Activated naive CD4-positive, alpha-beta T cell treated with anti-CD3 and anti-CD28 coated beads, Interleukin-2, amount 10 ng/mL, durations not matched to agents 7 days and 5 days (primary cell): ENCODE data around the gene ALPL.

ENCODE experiments used
- CTCF ChIA-PET: fragments of 350-600 bp; sonication (Branson Sonifier 250); formaldehyde crosslinking; loops from one replicate; lab custom pipeline; 2021; ENCODE audit warnings: antibody characterized with exemption; lab: Charles Lee
- DNase-seq: peaks from one replicate; pipeline ENCODE4 v3.0.0-alpha.2; 2020
- H3K27ac Mint-ChIP-seq: one replicate; pipeline ENCODE4 v1.8.0; 2021; ENCODE audit warnings: mild to moderate bottlenecking, moderate library complexity, mixed read lengths
- H3K27me3 Mint-ChIP-seq: one replicate; pipeline ENCODE4 v1.8.0; 2021; ENCODE audit warnings: mild to moderate bottlenecking, mixed read lengths
- H3K36me3 Mint-ChIP-seq: one replicate; pipeline ENCODE4 v1.8.0; 2021; ENCODE audit warnings: mixed read lengths
- H3K4me1 Mint-ChIP-seq: one replicate; pipeline ENCODE4 v1.8.0; 2021; ENCODE audit warnings: mixed read lengths
- H3K4me3 Mint-ChIP-seq: one replicate; pipeline ENCODE4 v1.8.0; 2021; ENCODE audit warnings: mild to moderate bottlenecking, moderate library complexity, mixed read lengths
- H3K9me3 Mint-ChIP-seq: one replicate; pipeline ENCODE4 v1.8.0; 2021; ENCODE audit warnings: mixed read lengths

Gene ALPL

DNA sequence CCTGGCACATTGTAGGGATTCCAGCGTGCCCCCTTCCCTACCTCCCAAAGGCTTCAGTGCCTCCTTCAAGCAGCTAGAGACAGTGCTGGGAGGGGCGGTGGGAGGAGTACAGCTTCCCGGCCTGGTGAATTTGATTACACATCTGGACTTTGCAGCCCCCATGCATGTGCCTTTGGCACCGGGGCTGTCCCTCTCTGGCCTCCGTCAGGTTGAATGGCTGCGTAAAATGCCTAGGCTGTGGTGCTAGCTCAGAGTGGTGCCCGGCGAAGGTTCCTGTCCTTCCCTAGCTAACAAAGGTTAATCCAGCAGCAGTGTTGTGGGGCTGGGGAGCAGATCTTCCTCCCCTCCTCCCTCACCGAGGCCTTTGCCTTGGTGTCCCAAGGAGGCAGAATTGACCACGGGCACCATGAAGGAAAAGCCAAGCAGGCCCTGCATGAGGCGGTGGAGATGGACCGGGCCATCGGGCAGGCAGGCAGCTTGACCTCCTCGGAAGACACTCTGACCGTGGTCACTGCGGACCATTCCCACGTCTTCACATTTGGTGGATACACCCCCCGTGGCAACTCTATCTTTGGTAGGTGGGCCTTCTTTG lies 66.2 kb downstream of the ALPL start:
- Mint-ChIP-seq H3K27me3 (peaks cover 53% of the 10 kb centered on the region), H3K4me1 (no peaks in the 10 kb centered on the region), H3K36me3 (no peaks in the 10 kb centered on the region), H3K9me3 (no peaks in the 10 kb centered on the region), H3K27ac (no peak overlapping the region), H3K4me3 (no peak overlapping the region)
- no peak for DNase-seq
- CTCF ChIA-PET: no interaction called here

GRCh38 chr1:21576031-21576797 lies 67.0 kb downstream of the ALPL start:
- no peak overlapping the region for H3K27ac Mint-ChIP-seq

DNA sequence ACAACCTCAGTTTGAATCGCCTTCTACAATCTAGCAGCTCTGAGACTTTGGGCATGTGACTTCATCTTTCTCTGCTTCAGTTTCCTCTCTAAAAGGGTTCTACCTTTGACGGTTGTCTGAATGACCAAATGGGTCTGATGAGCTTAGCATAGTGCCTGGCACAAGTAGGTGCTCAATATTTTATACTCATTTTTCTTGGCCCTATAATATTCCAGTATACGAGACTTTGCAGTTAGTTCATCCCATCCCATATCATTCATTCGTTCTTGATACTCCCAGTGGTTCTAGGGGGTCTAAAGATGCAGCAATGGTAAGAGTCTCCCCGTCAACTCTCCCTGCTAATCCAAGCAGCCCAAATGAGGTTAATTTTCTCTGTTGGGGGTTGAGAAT lies 67.6 kb downstream of the ALPL start:
- CTCF ChIA-PET: no interaction called here
- H3K4me3 Mint-ChIP-seq: no peak overlapping the region
- no peak for DNase-seq
- no peak overlapping the region for H3K27ac Mint-ChIP-seq
- no peaks in the 10 kb centered on the region for H3K36me3 Mint-ChIP-seq
- H3K9me3 Mint-ChIP-seq: no peaks in the 10 kb centered on the region
- H3K4me1 Mint-ChIP-seq: no peaks in the 10 kb centered on the region
- peaks cover 53% of the 10 kb centered on the region for H3K27me3 Mint-ChIP-seq

More at GRCh38 chr1:21576031-21576797, 67.0 kb downstream of the ALPL start:
- H3K4me3 Mint-ChIP-seq: no peak overlapping the region
- CTCF ChIA-PET: no interaction called here
- H3K36me3 Mint-ChIP-seq: no peaks in the 10 kb centered on the region
- H3K27me3 Mint-ChIP-seq: peaks cover 53% of the 10 kb centered on the region
- no peak for DNase-seq
- H3K4me1 Mint-ChIP-seq: no peaks in the 10 kb centered on the region
- no peaks in the 10 kb centered on the region for H3K9me3 Mint-ChIP-seq

DNA sequence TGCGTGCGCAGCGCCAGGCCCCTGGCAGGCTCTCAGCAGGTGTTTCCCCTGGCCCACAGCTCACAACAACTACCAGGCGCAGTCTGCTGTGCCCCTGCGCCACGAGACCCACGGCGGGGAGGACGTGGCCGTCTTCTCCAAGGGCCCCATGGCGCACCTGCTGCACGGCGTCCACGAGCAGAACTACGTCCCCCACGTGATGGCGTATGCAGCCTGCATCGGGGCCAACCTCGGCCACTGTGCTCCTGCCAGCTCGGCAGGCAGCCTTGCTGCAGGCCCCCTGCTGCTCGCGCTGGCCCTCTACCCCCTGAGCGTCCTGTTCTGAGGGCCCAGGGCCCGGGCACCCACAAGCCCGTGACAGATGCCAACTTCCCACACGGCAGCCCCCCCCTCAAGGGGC lies 68.1 kb downstream of the ALPL start:
- Mint-ChIP-seq H3K27ac (no peak overlapping the region), H3K9me3 (no peaks in the 10 kb centered on the region), H3K4me3 (no peak overlapping the region), H3K4me1 (no peaks in the 10 kb centered on the region), H3K27me3 (peaks cover 48% of the 10 kb centered on the region), H3K36me3 (no peaks in the 10 kb centered on the region)
- CTCF ChIA-PET: no interaction called here
- no peak for DNase-seq

DNA sequence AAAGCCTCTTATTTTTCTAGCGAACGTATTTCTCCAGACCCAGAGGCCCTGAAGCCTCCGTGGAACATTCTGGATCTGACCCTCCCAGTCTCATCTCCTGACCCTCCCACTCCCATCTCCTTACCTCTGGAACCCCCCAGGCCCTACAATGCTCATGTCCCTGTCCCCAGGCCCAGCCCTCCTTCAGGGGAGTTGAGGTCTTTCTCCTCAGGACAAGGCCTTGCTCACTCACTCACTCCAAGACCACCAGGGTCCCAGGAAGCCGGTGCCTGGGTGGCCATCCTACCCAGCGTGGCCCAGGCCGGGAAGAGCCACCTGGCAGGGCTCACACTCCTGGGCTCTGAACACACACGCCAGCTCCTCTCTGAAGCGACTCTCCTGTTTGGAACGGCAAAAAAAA lies 68.7 kb downstream of the ALPL start:
- Mint-ChIP-seq H3K9me3 (no peaks in the 10 kb centered on the region), H3K36me3 (no peaks in the 10 kb centered on the region), H3K27ac (no peak overlapping the region), H3K4me3 (no peak overlapping the region), H3K4me1 (no peaks in the 10 kb centered on the region), H3K27me3 (peaks cover 45% of the 10 kb centered on the region)
- CTCF ChIA-PET: no interaction called here
- DNase-seq: no peak

DNA sequence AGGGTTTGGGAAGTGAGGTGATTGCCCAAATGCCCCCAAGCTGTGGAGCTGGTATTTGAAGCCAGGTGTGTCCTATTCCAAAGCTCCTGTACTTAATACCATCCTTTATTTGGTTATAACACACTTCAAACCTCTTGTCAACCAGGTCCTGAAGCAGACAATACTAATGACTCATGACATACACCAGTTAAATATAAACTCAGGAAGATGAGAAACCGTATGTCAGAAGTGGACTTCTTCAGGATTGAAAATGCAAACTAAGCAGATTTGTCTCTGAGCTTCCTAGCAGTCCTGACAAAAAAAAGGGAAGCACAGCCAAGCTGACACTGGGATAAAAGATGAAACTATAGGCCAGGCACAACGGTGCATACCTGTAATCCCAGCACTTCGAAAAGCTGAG lies 70.6 kb downstream of the ALPL start:
- no peak for DNase-seq
- Mint-ChIP-seq H3K4me3 (no peak overlapping the region), H3K27ac (no peak overlapping the region), H3K4me1 (no peaks in the 10 kb centered on the region), H3K27me3 (peaks cover 34% of the 10 kb centered on the region), H3K9me3 (no peaks in the 10 kb centered on the region), H3K36me3 (no peaks in the 10 kb centered on the region)
- CTCF ChIA-PET: interaction anchor here (1.4 kb wide), 1 partner anchor 16 kb away, joined by 4 read pairs; no protein-coding TSS in a partner anchor

DNA sequence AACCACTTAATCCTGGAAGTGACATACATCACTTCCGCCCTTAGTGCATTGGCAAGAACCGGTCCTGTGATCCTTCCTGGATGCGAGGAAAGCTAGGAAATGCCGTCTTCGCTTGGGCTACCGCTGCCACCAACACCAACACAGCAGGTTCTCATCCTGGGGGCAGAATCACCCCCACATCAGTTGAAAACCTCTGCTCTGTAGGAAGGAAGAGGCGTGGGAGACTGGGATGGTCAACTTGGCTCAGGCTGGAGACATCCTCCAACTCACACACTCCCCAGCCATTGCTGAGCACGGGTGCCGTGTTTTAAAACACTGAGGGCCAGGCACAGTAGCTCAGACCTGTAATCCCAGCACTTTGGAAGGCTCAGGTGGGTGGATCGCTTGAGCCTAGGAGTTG lies 74.9 kb downstream of the ALPL start:
- H3K27ac Mint-ChIP-seq: no peak overlapping the region

GRCh38 chr1:21585037-21585436 lies 75.8 kb downstream of the ALPL start:
- CTCF ChIA-PET: interaction anchor here (0.9 kb wide), 1 partner anchor 11 kb away, joined by 3 read pairs; no protein-coding TSS in a partner anchor
- peaks cover 31% of the 10 kb centered on the region for H3K27me3 Mint-ChIP-seq
- no peak overlapping the region for H3K4me3 Mint-ChIP-seq
- H3K9me3 Mint-ChIP-seq: no peaks in the 10 kb centered on the region
- H3K27ac Mint-ChIP-seq: no peak overlapping the region
- no peak for DNase-seq
- H3K36me3 Mint-ChIP-seq: no peaks in the 10 kb centered on the region
- no peaks in the 10 kb centered on the region for H3K4me1 Mint-ChIP-seq

More for the DNA sequence above, 74.9 kb downstream of the ALPL start:
- Mint-ChIP-seq H3K4me1 (no peaks in the 10 kb centered on the region), H3K27me3 (peaks cover 27% of the 10 kb centered on the region), H3K9me3 (no peaks in the 10 kb centered on the region), H3K36me3 (no peaks in the 10 kb centered on the region), H3K4me3 (no peak overlapping the region)
- CTCF ChIA-PET: no interaction called here
- no peak for DNase-seq

DNA sequence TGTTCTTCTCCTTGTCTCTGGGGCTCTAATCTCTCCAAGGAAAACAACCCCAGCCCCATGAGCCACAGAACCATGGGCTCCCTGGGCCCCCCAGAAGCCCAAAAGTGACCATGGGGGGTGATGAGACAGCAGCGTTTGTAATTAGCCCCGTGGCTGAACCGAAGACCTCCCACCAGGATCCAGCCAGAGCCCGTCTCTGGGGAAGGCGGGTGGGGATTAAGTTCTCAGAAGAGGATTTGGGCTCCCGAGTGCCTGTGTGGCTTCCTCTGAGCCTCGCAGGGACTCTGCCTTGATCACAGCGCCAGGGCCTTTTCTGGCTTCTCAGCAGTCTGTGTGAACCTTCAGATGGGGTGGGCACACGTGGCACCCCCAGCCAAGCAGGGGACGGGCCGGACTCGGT lies 77.0 kb downstream of the ALPL start:
- CTCF ChIA-PET: no interaction called here
- Mint-ChIP-seq H3K27me3 (peaks cover 40% of the 10 kb centered on the region), H3K36me3 (no peaks in the 10 kb centered on the region), H3K4me3 (no peak overlapping the region), H3K27ac (no peak overlapping the region), H3K4me1 (no peaks in the 10 kb centered on the region), H3K9me3 (no peaks in the 10 kb centered on the region)
- DNase-seq: no peak

DNA sequence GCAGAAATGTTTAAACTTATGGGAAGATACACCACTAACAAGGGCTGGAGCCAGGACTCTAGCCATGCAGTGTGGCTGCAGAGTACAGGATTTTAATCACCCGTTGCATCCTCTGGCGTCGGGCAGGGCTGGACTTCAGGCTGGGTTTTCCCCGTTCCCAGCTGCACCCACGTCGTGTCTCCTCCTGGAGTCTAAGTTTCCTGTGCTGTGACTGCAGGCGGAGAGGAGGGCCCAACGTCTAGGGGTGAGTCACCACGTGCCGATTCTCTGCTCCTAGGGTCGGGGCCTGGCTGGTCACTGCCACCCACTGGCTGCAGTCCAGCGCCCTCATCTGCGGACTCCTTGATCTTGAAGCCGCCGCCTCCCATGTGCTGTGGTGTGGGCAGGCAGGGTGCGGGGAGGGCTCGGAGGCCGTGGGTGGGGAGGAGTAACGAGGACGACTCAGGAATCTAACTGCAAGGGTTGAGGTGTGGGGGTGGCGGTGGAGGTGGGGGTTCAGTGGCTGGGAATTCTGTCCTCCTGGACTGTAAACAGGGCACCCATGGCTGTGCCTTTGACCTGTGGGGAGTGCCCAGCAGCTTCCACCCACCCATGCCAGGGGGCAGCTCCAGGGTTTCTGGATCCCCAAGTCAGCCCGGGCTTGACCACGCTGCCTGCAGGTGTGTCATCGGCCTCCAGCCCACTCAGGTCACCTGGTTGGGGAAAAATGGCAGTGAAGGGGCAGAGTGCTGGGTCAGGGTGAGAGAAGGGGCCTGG lies 77.8 kb downstream of the ALPL start:
- DNase-seq: no peak
- no peaks in the 10 kb centered on the region for H3K4me1 Mint-ChIP-seq
- CTCF ChIA-PET: no interaction called here
- H3K9me3 Mint-ChIP-seq: no peaks in the 10 kb centered on the region
- H3K36me3 Mint-ChIP-seq: no peaks in the 10 kb centered on the region
- H3K27ac Mint-ChIP-seq: no peak overlapping the region
- H3K4me3 Mint-ChIP-seq: no peak overlapping the region
- H3K27me3 Mint-ChIP-seq: peaks cover 48% of the 10 kb centered on the region

- no peaks in the 10 kb centered on the region for H3K9me3 Mint-ChIP-seq
- no peak overlapping the region for H3K27ac Mint-ChIP-seq
- H3K27me3 Mint-ChIP-seq: peaks cover 50% of the 10 kb centered on the region
- no peaks in the 10 kb centered on the region for H3K36me3 Mint-ChIP-seq
- H3K4me1 Mint-ChIP-seq: no peaks in the 10 kb centered on the region
- DNase-seq: no peak
- H3K4me3 Mint-ChIP-seq: no peak overlapping the region
- CTCF ChIA-PET: no interaction called here
These were observed 78.4 kb downstream of the ALPL start for GRCh38 chr1:21587602-21587953.

- DNase-seq: no peak
- H3K4me1 Mint-ChIP-seq: no peaks in the 10 kb centered on the region
- no peak overlapping the region for H3K27ac Mint-ChIP-seq
- no peaks in the 10 kb centered on the region for H3K9me3 Mint-ChIP-seq
- peaks cover 39% of the 10 kb centered on the region for H3K27me3 Mint-ChIP-seq
- H3K36me3 Mint-ChIP-seq: no peaks in the 10 kb centered on the region
- no peak overlapping the region for H3K4me3 Mint-ChIP-seq
- CTCF ChIA-PET: no interaction called here
These were observed 80.4 kb downstream of the ALPL start for GRCh38 chr1:21589618-21590017.

GRCh38 chr1:21590126-21590880 lies 81.1 kb downstream of the ALPL start:
- H3K4me1 Mint-ChIP-seq: no peaks in the 10 kb centered on the region
- H3K9me3 Mint-ChIP-seq: no peaks in the 10 kb centered on the region
- no peak for DNase-seq
- CTCF ChIA-PET: no interaction called here
- no peak overlapping the region for H3K27ac Mint-ChIP-seq
- H3K27me3 Mint-ChIP-seq: peaks cover 35% of the 10 kb centered on the region
- H3K4me3 Mint-ChIP-seq: no peak overlapping the region
- H3K36me3 Mint-ChIP-seq: no peaks in the 10 kb centered on the region

GRCh38 chr1:21590934-21591333 lies 81.7 kb downstream of the ALPL start:
- peaks cover 32% of the 10 kb centered on the region for H3K27me3 Mint-ChIP-seq
- no peaks in the 10 kb centered on the region for H3K9me3 Mint-ChIP-seq
- H3K27ac Mint-ChIP-seq: no peak overlapping the region
- no peak for DNase-seq
- CTCF ChIA-PET: no interaction called here
- no peaks in the 10 kb centered on the region for H3K36me3 Mint-ChIP-seq
- no peak overlapping the region for H3K4me3 Mint-ChIP-seq
- H3K4me1 Mint-ChIP-seq: no peaks in the 10 kb centered on the region
